HepG2 (cell line): ENCODE measurements around the gene ARHGAP31. TPM values are rescaled to one million over a fixed set of nuclear protein-coding genes. Genes with fewer than 3 reads are reported as not detected.

ENCODE experiments used
- GABPB1 ChIP-seq: IDR thresholded peaks from 2 replicates; pipeline ENCODE4 v1.6.1; 2016; ENCODE audit warnings: mild to moderate bottlenecking, missing genetic modification reagents, moderate library complexity, missing compliant biosample characterization
- NFIC ChIP-seq: IDR thresholded peaks from 2 replicates; pipeline ENCODE4 v1.6.1; 2012; ENCODE audit warnings: mild to moderate bottlenecking, low read length, inconsistent platforms
- ZBTB40 ChIP-seq, 2 experiments: fragments of 450-650 bp in 1 of 2; sonication (generic) in 1 of 2; formaldehyde crosslinking in 1 of 2; IDR thresholded peaks; 2 replicates each; pipeline versions ENCODE4 v1.6.1 to v1.8.0; 2016 to 2022; ENCODE audit warnings: antibody characterized with exemption in 1 of 2, mild to moderate bottlenecking in 1 of 2, missing genetic modification reagents in 1 of 2
- ZNF557 ChIP-seq: sonication (generic); formaldehyde crosslinking; IDR thresholded peaks from 2 replicates; pipeline ENCODE4 v1.4.0; 2020; ENCODE audit warnings: missing genetic modification reagents
- polyA plus RNA-seq, 8 experiments: library from polyadenylated mRNA; depleted of rRNA in 3 of 8; stranded (reverse) in 7 of 8; unstranded in 1 of 8; fragments of >200 nt; fragmentation: Illumina TruSeq in 4 of 8; extraction: Trizol in 4 of 8; gene quantifications; 2 replicates each; pipeline versions ENCODE4 v1.2.1 to v1.2.3, GENCODE V29; 2011 to 2016; ENCODE audit warnings: low read depth in 4 of 8, missing spikeins in 1 of 8, mixed read lengths in 1 of 8; ENCODE audit not compliant: insufficient read depth in 1 of 8
- total RNA-seq, 5 experiments: library from RNA; depleted of rRNA; stranded (reverse); fragments of >200 nt; fragmentation: Illumina TruSeq; extraction: Trizol; gene quantifications; 2 replicates each; pipeline ENCODE4 v1.2.3, GENCODE V29; 2016; ENCODE audit warnings: low read depth in 1 of 5
- TF ChIP-seq, protein P1 (sequence below): sonication (generic); formaldehyde crosslinking; IDR thresholded peaks from 2 replicates; pipeline ENCODE4 v1.5.0; 2020; ENCODE audit warnings: mild to moderate bottlenecking, low read depth, missing genetic modification reagents, borderline replicate concordance
- TF ChIP-seq, protein P2 (sequence below): sonication (generic); formaldehyde crosslinking; IDR thresholded peaks from 2 replicates; pipeline ENCODE4 v1.5.1; 2020; ENCODE audit warnings: missing genetic modification reagents, mild to moderate bottlenecking, borderline replicate concordance
- TF ChIP-seq, protein P3 (sequence below): sonication (generic); formaldehyde crosslinking; IDR thresholded peaks from 2 replicates; pipeline ENCODE4 v1.4.0; 2020; ENCODE audit warnings: mild to moderate bottlenecking, missing genetic modification reagents

The ARHGAP31 gene
- total and polyA plus RNA-seq, 2 of the 13 experiments (the other 11 are each of a cell fraction or from before 2014, with no cell fraction given), result not detected

- TF ChIP-seq ZBTB40 (IDR thresholded peaks at IDR 0.05) (no peak), ZBTB40 (CRISPR knock-in tag; IDR thresholded peaks at IDR 0.05) (no peak), NFIC (no peak), GABPB1 (no peak), ZNF557 (CRISPR knock-in tag) (no peak)
- TF ChIP-seq, protein P1, sequence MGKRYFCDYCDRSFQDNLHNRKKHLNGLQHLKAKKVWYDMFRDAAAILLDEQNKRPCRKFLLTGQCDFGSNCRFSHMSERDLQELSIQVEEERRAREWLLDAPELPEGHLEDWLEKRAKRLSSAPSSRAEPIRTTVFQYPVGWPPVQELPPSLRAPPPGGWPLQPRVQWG (CRISPR knock-in tag), result no peak
- TF ChIP-seq, protein P2, sequence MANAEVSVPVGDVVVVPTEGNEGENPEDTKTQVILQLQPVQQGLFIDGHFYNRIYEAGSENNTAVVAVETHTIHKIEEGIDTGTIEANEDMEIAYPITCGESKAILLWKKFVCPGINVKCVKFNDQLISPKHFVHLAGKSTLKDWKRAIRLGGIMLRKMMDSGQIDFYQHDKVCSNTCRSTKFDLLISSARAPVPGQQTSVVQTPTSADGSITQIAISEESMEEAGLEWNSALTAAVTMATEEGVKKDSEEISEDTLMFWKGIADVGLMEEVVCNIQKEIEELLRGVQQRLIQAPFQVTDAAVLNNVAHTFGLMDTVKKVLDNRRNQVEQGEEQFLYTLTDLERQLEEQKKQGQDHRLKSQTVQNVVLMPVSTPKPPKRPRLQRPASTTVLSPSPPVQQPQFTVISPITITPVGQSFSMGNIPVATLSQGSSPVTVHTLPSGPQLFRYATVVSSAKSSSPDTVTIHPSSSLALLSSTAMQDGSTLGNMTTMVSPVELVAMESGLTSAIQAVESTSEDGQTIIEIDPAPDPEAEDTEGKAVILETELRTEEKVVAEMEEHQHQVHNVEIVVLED (CRISPR knock-in tag), result no peak
- TF ChIP-seq, protein P3, sequence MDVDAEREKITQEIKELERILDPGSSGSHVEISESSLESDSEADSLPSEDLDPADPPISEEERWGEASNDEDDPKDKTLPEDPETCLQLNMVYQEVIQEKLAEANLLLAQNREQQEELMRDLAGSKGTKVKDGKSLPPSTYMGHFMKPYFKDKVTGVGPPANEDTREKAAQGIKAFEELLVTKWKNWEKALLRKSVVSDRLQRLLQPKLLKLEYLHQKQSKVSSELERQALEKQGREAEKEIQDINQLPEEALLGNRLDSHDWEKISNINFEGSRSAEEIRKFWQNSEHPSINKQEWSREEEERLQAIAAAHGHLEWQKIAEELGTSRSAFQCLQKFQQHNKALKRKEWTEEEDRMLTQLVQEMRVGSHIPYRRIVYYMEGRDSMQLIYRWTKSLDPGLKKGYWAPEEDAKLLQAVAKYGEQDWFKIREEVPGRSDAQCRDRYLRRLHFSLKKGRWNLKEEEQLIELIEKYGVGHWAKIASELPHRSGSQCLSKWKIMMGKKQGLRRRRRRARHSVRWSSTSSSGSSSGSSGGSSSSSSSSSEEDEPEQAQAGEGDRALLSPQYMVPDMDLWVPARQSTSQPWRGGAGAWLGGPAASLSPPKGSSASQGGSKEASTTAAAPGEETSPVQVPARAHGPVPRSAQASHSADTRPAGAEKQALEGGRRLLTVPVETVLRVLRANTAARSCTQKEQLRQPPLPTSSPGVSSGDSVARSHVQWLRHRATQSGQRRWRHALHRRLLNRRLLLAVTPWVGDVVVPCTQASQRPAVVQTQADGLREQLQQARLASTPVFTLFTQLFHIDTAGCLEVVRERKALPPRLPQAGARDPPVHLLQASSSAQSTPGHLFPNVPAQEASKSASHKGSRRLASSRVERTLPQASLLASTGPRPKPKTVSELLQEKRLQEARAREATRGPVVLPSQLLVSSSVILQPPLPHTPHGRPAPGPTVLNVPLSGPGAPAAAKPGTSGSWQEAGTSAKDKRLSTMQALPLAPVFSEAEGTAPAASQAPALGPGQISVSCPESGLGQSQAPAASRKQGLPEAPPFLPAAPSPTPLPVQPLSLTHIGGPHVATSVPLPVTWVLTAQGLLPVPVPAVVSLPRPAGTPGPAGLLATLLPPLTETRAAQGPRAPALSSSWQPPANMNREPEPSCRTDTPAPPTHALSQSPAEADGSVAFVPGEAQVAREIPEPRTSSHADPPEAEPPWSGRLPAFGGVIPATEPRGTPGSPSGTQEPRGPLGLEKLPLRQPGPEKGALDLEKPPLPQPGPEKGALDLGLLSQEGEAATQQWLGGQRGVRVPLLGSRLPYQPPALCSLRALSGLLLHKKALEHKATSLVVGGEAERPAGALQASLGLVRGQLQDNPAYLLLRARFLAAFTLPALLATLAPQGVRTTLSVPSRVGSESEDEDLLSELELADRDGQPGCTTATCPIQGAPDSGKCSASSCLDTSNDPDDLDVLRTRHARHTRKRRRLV (CRISPR knock-in tag), result no peak
These were observed 42.6 kb downstream of the ARHGAP31 start (continued) for GRCh38 chr3:119336823-119337222.
